ENCODE data around the gene BIN1.

The BIN1 gene

GRCh38 chr2:127153691-127154158, 46.8 kb upstream of the BIN1 start:
- Histone ChIP-seq H3F3A (ENCODE audit: insufficient read depth, low read length) (no peaks in the 10 kb centered on the region), H3K9me3 (replicated peaks; ENCODE audit: insufficient read depth, low read length) (no peaks in the 10 kb centered on the region), H3K79me2 (ENCODE audit: low read length) (no peaks in the 10 kb centered on the region), H3K27me3 (replicated peaks; ENCODE audit: insufficient read depth, low read length) (no peaks in the 10 kb centered on the region), H3K9me2 (replicated peaks; ENCODE audit: insufficient read depth, low read length) (no peaks in the 10 kb centered on the region), H3K4me1 (ENCODE audit: low read length) (no peaks in the 10 kb centered on the region), H3K4me3 (ENCODE audit: low read length) (no peak overlapping the region), H3K4me2 (ENCODE audit: low read depth, low read length) (no peak overlapping the region), H4K20me1 (ENCODE audit: insufficient read depth, low read length) (no peaks in the 10 kb centered on the region), H2AFZ (ENCODE audit: low read length) (no peak overlapping the region), H3K27ac (ENCODE audit: low read length) (no peak overlapping the region), H3K9ac (ENCODE audit: low read length) (no peak overlapping the region), H3K36me3 (replicated peaks; ENCODE audit: insufficient read depth, low read length) (no peaks in the 10 kb centered on the region)
- DNase-seq = no peak
- TF ChIP-seq CTCF (IDR thresholded peaks at IDR 0.05; ENCODE audit: low read length) = no peak
- TF ChIP-seq EZH2phosphoT487 (IDR thresholded peaks at IDR 0.05; ENCODE audit: low read length) = no peak
- TF ChIP-seq EZH2 (optimal IDR thresholded peaks at IDR 0.05; ENCODE audit: low read depth, low read length) = no peak

GRCh38 chr2:127150996-127151395, 44.0 kb upstream of the BIN1 start:
- no peaks in the 10 kb centered on the region for H3F3A ChIP-seq (ENCODE audit: insufficient read depth, low read length)
- no peak overlapping the region for H3K9ac ChIP-seq (ENCODE audit: low read length)
- no peak overlapping the region for H3K4me2 ChIP-seq (ENCODE audit: low read depth, low read length)
- no peak overlapping the region for H3K4me3 ChIP-seq (ENCODE audit: low read length)
- no peaks in the 10 kb centered on the region for H3K27me3 ChIP-seq (replicated peaks; ENCODE audit: insufficient read depth, low read length)
- H3K9me3 ChIP-seq (replicated peaks; ENCODE audit: insufficient read depth, low read length) = no peaks in the 10 kb centered on the region
- no peaks in the 10 kb centered on the region for H3K4me1 ChIP-seq (ENCODE audit: low read length)
- H3K9me2 ChIP-seq (replicated peaks; ENCODE audit: insufficient read depth, low read length) = no peaks in the 10 kb centered on the region
- H4K20me1 ChIP-seq (ENCODE audit: insufficient read depth, low read length) = no peaks in the 10 kb centered on the region
- H3K79me2 ChIP-seq (ENCODE audit: low read length) = no peaks in the 10 kb centered on the region
- DNase-seq = no peak
- H3K36me3 ChIP-seq (replicated peaks; ENCODE audit: insufficient read depth, low read length) = no peaks in the 10 kb centered on the region
- TF ChIP-seq EZH2 (optimal IDR thresholded peaks at IDR 0.05; ENCODE audit: low read depth, low read length) (no peak), EZH2phosphoT487 (IDR thresholded peaks at IDR 0.05; ENCODE audit: low read length) (no peak), CTCF (IDR thresholded peaks at IDR 0.05; ENCODE audit: low read length) (no peak)
- no peak overlapping the region for H3K27ac ChIP-seq (ENCODE audit: low read length)
- H2AFZ ChIP-seq (ENCODE audit: low read length) = no peak overlapping the region

GRCh38 chr2:127149384-127149783, 42.4 kb upstream of the BIN1 start:
- Histone ChIP-seq H3K27me3 (replicated peaks; ENCODE audit: insufficient read depth, low read length) (no peaks in the 10 kb centered on the region), H3K4me2 (ENCODE audit: low read depth, low read length) (no peak overlapping the region), H3K36me3 (replicated peaks; ENCODE audit: insufficient read depth, low read length) (no peaks in the 10 kb centered on the region), H2AFZ (ENCODE audit: low read length) (no peak overlapping the region), H3K9me2 (replicated peaks; ENCODE audit: insufficient read depth, low read length) (no peaks in the 10 kb centered on the region), H3K9ac (ENCODE audit: low read length) (no peak overlapping the region), H3K9me3 (replicated peaks; ENCODE audit: insufficient read depth, low read length) (no peaks in the 10 kb centered on the region), H4K20me1 (ENCODE audit: insufficient read depth, low read length) (no peaks in the 10 kb centered on the region), H3F3A (ENCODE audit: insufficient read depth, low read length) (no peaks in the 10 kb centered on the region), H3K4me3 (ENCODE audit: low read length) (no peak overlapping the region), H3K4me1 (ENCODE audit: low read length) (no peaks in the 10 kb centered on the region), H3K27ac (ENCODE audit: low read length) (no peak overlapping the region), H3K79me2 (ENCODE audit: low read length) (no peaks in the 10 kb centered on the region)
- TF ChIP-seq EZH2 (optimal IDR thresholded peaks at IDR 0.05; ENCODE audit: low read depth, low read length) (no peak), CTCF (IDR thresholded peaks at IDR 0.05; ENCODE audit: low read length) (no peak), EZH2phosphoT487 (IDR thresholded peaks at IDR 0.05; ENCODE audit: low read length) (no peak)
- DNase-seq = no peak
